ENCODE data around the gene PHACTR3. TPM values are rescaled to one million over a fixed set of nuclear protein-coding genes. Genes with fewer than 3 reads are reported as not detected.

The PHACTR3 gene
- total RNA-seq, 2 donors from 2014 or later, result 6.4 to 6.9 TPM

GRCh38 chr20:59751075-59751711 is 146.9 kb downstream of the PHACTR3 start:
- ATAC-seq (peak; percentile 75 to 79), DNase-seq (peak; percentile 73)
- intact Hi-C loops (cut with DNase I), result loop anchor here in 1 of 2 donors (2.0 kb wide), 2 partner anchors 152 to 180 kb away; no protein-coding TSS in a partner anchor

- peak; percentile 70 to 75 for ATAC-seq
Observed at GRCh38 chr20:59752101-59752586, 147.8 kb downstream of the PHACTR3 start.

GRCh38 chr20:59752704-59753460 is 148.5 kb downstream of the PHACTR3 start:
- intact Hi-C loops (cut with DNase I), result no loop called here
- ATAC-seq (peak; percentile 36 to 60), DNase-seq (no peak)

More at GRCh38 chr20:59752101-59752586, 147.8 kb downstream of the PHACTR3 start:
- intact Hi-C loops (cut with DNase I), result no loop called here
- peak; percentile 53 for DNase-seq

GRCh38 chr20:59753836-59754235 is 149.5 kb downstream of the PHACTR3 start:
- intact Hi-C loops (cut with DNase I), result no loop called here

GRCh38 chr20:59754551-59754950 is 150.2 kb downstream of the PHACTR3 start:
- ATAC-seq (no peak), DNase-seq (no peak)
- intact Hi-C loops (cut with DNase I), result no loop called here

More at GRCh38 chr20:59753836-59754235, 149.5 kb downstream of the PHACTR3 start:
- ATAC-seq, result no peak
- DNase-seq, result no peak

- intact Hi-C loops (cut with DNase I), result no loop called here
- DNase-seq, result no peak
- no peak for ATAC-seq
Observed at GRCh38 chr20:59756241-59756640, 151.9 kb downstream of the PHACTR3 start.

GRCh38 chr20:59764037-59764436 is 159.7 kb downstream of the PHACTR3 start:
- ATAC-seq (no peak), DNase-seq (no peak)
- intact Hi-C loops (cut with DNase I), result no loop called here

GRCh38 chr20:59765599-59766177 is 161.3 kb downstream of the PHACTR3 start:
- ATAC-seq (no peak), DNase-seq (no peak)
- intact Hi-C loops (cut with DNase I), result no loop called here

- no peak for ATAC-seq
- no peak for DNase-seq
- intact Hi-C loops (cut with DNase I), result no loop called here
Observed at GRCh38 chr20:59767656-59768055, 163.3 kb downstream of the PHACTR3 start.

GRCh38 chr20:59770270-59770669 is 165.9 kb downstream of the PHACTR3 start:
- ATAC-seq (no peak), DNase-seq (no peak)
- intact Hi-C loops (cut with DNase I), result no loop called here

- DNase-seq, result no peak
- no peak for ATAC-seq
- intact Hi-C loops (cut with DNase I), result no loop called here
Observed at GRCh38 chr20:59770851-59771250, 166.5 kb downstream of the PHACTR3 start.

- intact Hi-C loops (cut with DNase I), result no loop called here
- ATAC-seq (peak in 1 of 2 donors; percentile 28), DNase-seq (no peak)
Observed at GRCh38 chr20:59771506-59772372, 167.4 kb downstream of the PHACTR3 start.

- intact Hi-C loops (cut with DNase I), result no loop called here
- no peak for ATAC-seq
Observed at GRCh38 chr20:59772373-59772705, 168.0 kb downstream of the PHACTR3 start.

GRCh38 chr20:59772931-59773913 is 168.9 kb downstream of the PHACTR3 start:
- no peak for DNase-seq
- no peak for ATAC-seq
- intact Hi-C loops (cut with DNase I), result no loop called here

More at GRCh38 chr20:59772373-59772705, 168.0 kb downstream of the PHACTR3 start:
- no peak for DNase-seq

GRCh38 chr20:59774204-59774641 is 169.9 kb downstream of the PHACTR3 start:
- ATAC-seq (no peak), DNase-seq (no peak)
- intact Hi-C loops (cut with DNase I), result no loop called here

- intact Hi-C loops (cut with DNase I), result no loop called here
- no peak for DNase-seq
- ATAC-seq, result no peak
Observed at GRCh38 chr20:59774921-59775686, 170.8 kb downstream of the PHACTR3 start.

- DNase-seq, result no peak
- ATAC-seq, result no peak
- intact Hi-C loops (cut with DNase I), result no loop called here
Observed at GRCh38 chr20:59775687-59776055, 171.3 kb downstream of the PHACTR3 start.

All from left cardiac atrium (tissue), 4 donors.